SK-N-MC (cell line): Measurements from ENCODE around the gene TMEM26.
"Not testable (repeated sequence)": the region's sequence is repeated elsewhere in the genome, so short reads cannot be mapped to it uniquely, and the experiment has no call there.

ENCODE experiments used
- DNase-seq: peaks from one replicate; pipeline ENCODE4 v3.0.0-alpha.2; 2011; ENCODE audit warnings: low read depth, low spot score
- H3K27ac ChIP-seq: fragments of 200-600 bp; sonication (generic); 2 replicates; pipeline ENCODE4 v1.5.1; 2016; ENCODE audit warnings: mixed run types
- H3K36me3 ChIP-seq: fragments of 200-600 bp; sonication (generic); 2 replicates; pipeline ENCODE4 v1.6.1; 2017; ENCODE audit warnings: antibody characterized with exemption, low read length, mixed read lengths; ENCODE audit not compliant: insufficient read depth
- H3K4me3 ChIP-seq: fragments of 200-600 bp; sonication (generic); 2 replicates; pipeline ENCODE4 v1.5.1; 2016
- H3K9ac ChIP-seq: fragments of 200-600 bp; sonication (generic); 2 replicates; pipeline ENCODE4 v1.8.0; 2017; ENCODE audit warnings: mixed run types, mixed read lengths; ENCODE audit not compliant: insufficient read length
- H3K9me3 ChIP-seq: fragments of 200-600 bp; sonication (generic); 2 replicates; pipeline ENCODE4 v1.6.1; 2017; ENCODE audit warnings: low read depth, mild to moderate bottlenecking, antibody characterized with exemption, low read length, moderate library complexity, mixed read lengths
- EZH2 ChIP-seq: fragments of 200-600 bp; sonication (generic); IDR thresholded peaks from one replicate; pipeline ENCODE4 v1.6.1; 2017; ENCODE audit warnings: antibody characterized with exemption
- FOXP2 ChIP-seq: optimal IDR thresholded peaks from 2 replicates; pipeline ENCODE3; 2011; ENCODE audit warnings: mild to moderate bottlenecking, moderate library complexity; ENCODE audit not compliant: insufficient read depth; ENCODE audit errors: extremely low read length, control extremely low read depth
- POLR2AphosphoS5 ChIP-seq: IDR thresholded peaks from 2 replicates; pipeline ENCODE4 v1.6.1; 2012; ENCODE audit warnings: mild to moderate bottlenecking, low read depth, low read length, borderline replicate concordance

Gene TMEM26

GRCh38 chr10:61398366-61399129, 54.6 kb downstream of the TMEM26 start:
- no peaks in the 10 kb centered on the region for H3K9me3 ChIP-seq
- H3K4me3 ChIP-seq: no peak overlapping the region
- H3K36me3 ChIP-seq: no peaks in the 10 kb centered on the region
- H3K9ac ChIP-seq: no peak overlapping the region
- DNase-seq: no peak
- no peak overlapping the region for H3K27ac ChIP-seq
- no peak for TF ChIP-seq FOXP2

GRCh38 chr10:61397175-61397986, 55.8 kb downstream of the TMEM26 start:
- TF ChIP-seq POLR2AphosphoS5: no peak
- TF ChIP-seq FOXP2: no peak
- no peaks in the 10 kb centered on the region for H3K9me3 ChIP-seq
- H3K27ac ChIP-seq: 0 out of 2 replicates have a peak overlapping the region, but pooled peaks have one; percentile 42
- H3K36me3 ChIP-seq: no peaks in the 10 kb centered on the region
- no peak for DNase-seq
- H3K4me3 ChIP-seq: peak overlapping the region; percentile 53
- H3K9ac ChIP-seq: no peak overlapping the region

- H3K9me3 ChIP-seq: no peaks in the 10 kb centered on the region
- no peak for DNase-seq
- TF ChIP-seq POLR2AphosphoS5: no peak
- no peak for TF ChIP-seq EZH2
- TF ChIP-seq FOXP2: no peak
- H3K4me3 ChIP-seq: no peak overlapping the region; the same call in 1 of the 2 replicates
- peak overlapping the region; percentile 67; the same call in 1 of the 2 replicates for H3K27ac ChIP-seq
- no peak overlapping the region for H3K9ac ChIP-seq
- H3K36me3 ChIP-seq: no peaks in the 10 kb centered on the region
These were observed 61.9 kb downstream of the TMEM26 start for GRCh38 chr10:61391281-61391680.

- Histone ChIP-seq H3K4me3 (peak overlapping the region; percentile 25; the same call in 1 of the 2 replicates), H3K9ac (no peak overlapping the region), H3K36me3 (no peaks in the 10 kb centered on the region), H3K27ac (peak overlapping the region; percentile 67; the same call in 1 of the 2 replicates), H3K9me3 (no peaks in the 10 kb centered on the region)
- TF ChIP-seq POLR2AphosphoS5: no peak
- TF ChIP-seq EZH2: no peak
- no peak for TF ChIP-seq FOXP2
- DNase-seq: no peak
These were observed 62.3 kb downstream of the TMEM26 start for GRCh38 chr10:61390851-61391250.

GRCh38 chr10:61389887-61390286, 63.3 kb downstream of the TMEM26 start:
- H3K9ac ChIP-seq: no peak overlapping the region
- no peaks in the 10 kb centered on the region for H3K36me3 ChIP-seq
- H3K4me3 ChIP-seq: no peak overlapping the region
- no peaks in the 10 kb centered on the region for H3K9me3 ChIP-seq
- TF ChIP-seq FOXP2: no peak
- TF ChIP-seq EZH2: no peak
- TF ChIP-seq POLR2AphosphoS5: no peak
- H3K27ac ChIP-seq: no peak overlapping the region
- DNase-seq: no peak

- not testable (repeated sequence) for H3K27ac ChIP-seq, DNase-seq, H3K36me3 ChIP-seq, H3K4me3 ChIP-seq, H3K9ac ChIP-seq, H3K9me3 ChIP-seq
These were observed 64.2 kb downstream of the TMEM26 start for GRCh38 chr10:61388986-61389385.

- peak overlapping the region; percentile 77 for H3K27ac ChIP-seq
- no peak for TF ChIP-seq POLR2AphosphoS5
- no peak for TF ChIP-seq FOXP2
- no peak for TF ChIP-seq EZH2
- H3K36me3 ChIP-seq: no peaks in the 10 kb centered on the region
- no peak overlapping the region for H3K9ac ChIP-seq
- H3K9me3 ChIP-seq: no peaks in the 10 kb centered on the region
- H3K4me3 ChIP-seq: no peak overlapping the region
- no peak for DNase-seq
These were observed 67.8 kb downstream of the TMEM26 start for GRCh38 chr10:61385231-61386001.

- not testable (repeated sequence) for H3K36me3 ChIP-seq, DNase-seq, H3K27ac ChIP-seq, H3K9me3 ChIP-seq, H3K4me3 ChIP-seq, H3K9ac ChIP-seq
These were observed 72.0 kb downstream of the TMEM26 start for GRCh38 chr10:61381153-61381552.
